Keratinocyte (primary cell): ENCODE measurements around the gene FRY. TPM values are rescaled to one million over a fixed set of nuclear protein-coding genes. Genes with fewer than 3 reads are reported as not detected.

Source experiments
- DNase-seq: peaks from one replicate; pipeline ENCODE4 v3.0.0-alpha.2; 2011; ENCODE audit warnings: low read depth, missing footprints, low spot score
- FAIRE-seq: peaks from 2 replicates; lab custom pipeline; 2011; peaks lifted over from hg19 to GRCh38; lab: Jason Lieb, UNC
- H2AFZ ChIP-seq: 2 replicates; pipeline ENCODE4 v1.6.0; 2012; ENCODE audit warnings: low read length, control low read depth, inconsistent platforms; ENCODE audit not compliant: control insufficient read depth
- H3K27ac ChIP-seq: 2 replicates; pipeline ENCODE4 v1.5.1; 2011; ENCODE audit warnings: low read length; ENCODE audit not compliant: control insufficient read depth, insufficient read depth
- H3K27me3 ChIP-seq: 3 replicates; pipeline ENCODE4 v1.6.0; 2011; ENCODE audit warnings: low read length; ENCODE audit not compliant: control insufficient read depth, insufficient read depth; ENCODE audit errors: extremely low read depth
- H3K36me3 ChIP-seq, 2 experiments: 2 replicates in 1 of 2; 3 replicates in 1 of 2; pipeline ENCODE4 v1.5.1; 2011; ENCODE audit warnings: low read length in 2 of 2, mild to moderate bottlenecking in 1 of 2; ENCODE audit not compliant: control insufficient read depth in 2 of 2, insufficient read depth in 2 of 2; ENCODE audit errors: extremely low read depth in 1 of 2
- H3K4me1 ChIP-seq: 3 replicates; pipeline ENCODE4 v1.5.1; 2011; ENCODE audit warnings: low read length; ENCODE audit not compliant: control insufficient read depth, insufficient read depth; ENCODE audit errors: extremely low read depth
- H3K4me2 ChIP-seq: 3 replicates; pipeline ENCODE4 v1.6.0; 2011; ENCODE audit warnings: low read depth, low read length; ENCODE audit not compliant: control insufficient read depth, insufficient read depth; ENCODE audit errors: extremely low read depth
- H3K4me3 ChIP-seq, 3 experiments: fragments of 200-600 bp in 1 of 3; sonication (generic) in 1 of 3; 2 replicates in 2 of 3; 3 replicates in 1 of 3; pipeline ENCODE4 v1.5.1; 2011 to 2016; ENCODE audit warnings: low read length in 3 of 3, mild to moderate bottlenecking in 3 of 3, control low read depth in 2 of 3, inconsistent platforms in 1 of 3, low read depth in 1 of 3, mixed read lengths in 1 of 3, mixed run types in 1 of 3, moderate library complexity in 1 of 3; ENCODE audit not compliant: control insufficient read depth in 2 of 3, insufficient read depth in 2 of 3; ENCODE audit errors: extremely low read depth in 1 of 3
- H3K79me2 ChIP-seq: 2 replicates; pipeline ENCODE4 v1.6.0; 2012; ENCODE audit warnings: low read length; ENCODE audit not compliant: control insufficient read depth, insufficient read depth
- H3K9ac ChIP-seq: 3 replicates; pipeline ENCODE4 v1.6.0; 2011; ENCODE audit warnings: low read length; ENCODE audit not compliant: control insufficient read depth, insufficient read depth; ENCODE audit errors: extremely low read depth
- H3K9me1 ChIP-seq: 3 replicates; pipeline ENCODE4 v1.6.0; 2011; ENCODE audit warnings: low read length; ENCODE audit not compliant: control insufficient read depth, insufficient read depth; ENCODE audit errors: extremely low read depth
- H3K9me3 ChIP-seq: 2 replicates; pipeline ENCODE4 v1.5.1; 2012; ENCODE audit warnings: low read depth, low read length; ENCODE audit not compliant: control insufficient read depth
- H4K20me1 ChIP-seq: 3 replicates; pipeline ENCODE4 v1.6.0; 2011; ENCODE audit warnings: low read length; ENCODE audit not compliant: control insufficient read depth, insufficient read depth; ENCODE audit errors: extremely low read depth
- EZH2 ChIP-seq: IDR thresholded peaks from one replicate; pipeline ENCODE4 v1.6.1; 2012; ENCODE audit warnings: inconsistent platforms, mild to moderate bottlenecking, low read length, moderate library complexity
- dilution Hi-C: fragments of 300-500 bp; cut with MboI; formaldehyde crosslinking; loops from one replicate; pipeline ENCODE4 v1.7.0; 2020; ENCODE audit warnings: low sequenced_read_pairs; ENCODE audit not compliant: extremely low pct_ligation_motif_present
- polyA plus RNA-seq, 5 experiments: library from polyadenylated mRNA; depleted of rRNA in 3 of 5; stranded (reverse) in 3 of 5; stranded (forward) in 1 of 5; unstranded in 1 of 5; fragments of >200 nt; gene quantifications; 1 replicate in 1 of 5; 2 replicates in 3 of 5; 3 replicates in 1 of 5; pipeline versions ENCODE4 v1.2.1 to v1.2.3, GENCODE V29; 2011 to 2012; ENCODE audit warnings: missing spikeins in 2 of 5, low read depth in 1 of 5, low replicate concordance in 1 of 5
- TF ChIP-seq, protein P1 (sequence below), 3 experiments: IDR thresholded peaks in 1 of 3; conservative IDR thresholded peaks in 1 of 3; optimal IDR thresholded peaks in 1 of 3; 2 replicates in 2 of 3; 3 replicates in 1 of 3; pipeline versions ENCODE3 to v1.5.1; 2011; ENCODE audit warnings: low read length in 3 of 3, mild to moderate bottlenecking in 3 of 3, moderate library complexity in 2 of 3, control low read depth in 1 of 3, inconsistent platforms in 1 of 3; ENCODE audit not compliant: insufficient read depth in 2 of 3; ENCODE audit errors: extremely low read depth in 1 of 3

FRY gene
- polyA plus RNA-seq, 1 donor (not counting 4 experiments of a cell fraction or from before 2014, with no cell fraction given): 0.80 TPM

DNA sequence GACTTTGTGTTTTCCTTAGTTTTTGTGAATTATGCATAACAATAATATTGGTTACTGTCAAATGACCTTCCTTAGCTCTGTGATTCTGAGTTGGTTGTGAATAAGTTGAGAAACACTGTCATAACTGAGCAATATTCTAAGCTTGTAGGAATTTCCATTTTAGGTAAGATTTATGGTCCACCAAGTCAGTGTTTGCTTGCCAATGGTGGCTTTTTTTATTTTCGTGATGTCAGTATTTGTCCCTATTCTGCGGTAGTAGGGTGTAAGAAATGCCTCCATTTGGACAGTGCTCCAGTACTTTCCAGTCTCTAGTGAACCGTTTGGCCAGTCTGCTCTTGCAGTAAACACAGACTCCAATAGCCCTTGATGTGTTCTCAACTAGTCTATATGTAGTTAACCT, 94.7 kb downstream of the FRY start:
- FAIRE-seq (no peak), DNase-seq (no peak)
- Histone ChIP-seq H3K79me2 (no peaks in the 10 kb centered on the region), H2AFZ (no peak overlapping the region), H3K4me3 (no peak overlapping the region), H3K9me3 (no peaks in the 10 kb centered on the region), H3K9ac (no peak overlapping the region), H3K27ac (no peak overlapping the region), H3K27me3 (no peaks in the 10 kb centered on the region), H3K4me1 (no peaks in the 10 kb centered on the region), H3K36me3 (no peaks in the 10 kb centered on the region), H3K4me2 (no peak overlapping the region), H3K9me1 (no peaks in the 10 kb centered on the region), H4K20me1 (no peaks in the 10 kb centered on the region)
- TF ChIP-seq, protein P1, sequence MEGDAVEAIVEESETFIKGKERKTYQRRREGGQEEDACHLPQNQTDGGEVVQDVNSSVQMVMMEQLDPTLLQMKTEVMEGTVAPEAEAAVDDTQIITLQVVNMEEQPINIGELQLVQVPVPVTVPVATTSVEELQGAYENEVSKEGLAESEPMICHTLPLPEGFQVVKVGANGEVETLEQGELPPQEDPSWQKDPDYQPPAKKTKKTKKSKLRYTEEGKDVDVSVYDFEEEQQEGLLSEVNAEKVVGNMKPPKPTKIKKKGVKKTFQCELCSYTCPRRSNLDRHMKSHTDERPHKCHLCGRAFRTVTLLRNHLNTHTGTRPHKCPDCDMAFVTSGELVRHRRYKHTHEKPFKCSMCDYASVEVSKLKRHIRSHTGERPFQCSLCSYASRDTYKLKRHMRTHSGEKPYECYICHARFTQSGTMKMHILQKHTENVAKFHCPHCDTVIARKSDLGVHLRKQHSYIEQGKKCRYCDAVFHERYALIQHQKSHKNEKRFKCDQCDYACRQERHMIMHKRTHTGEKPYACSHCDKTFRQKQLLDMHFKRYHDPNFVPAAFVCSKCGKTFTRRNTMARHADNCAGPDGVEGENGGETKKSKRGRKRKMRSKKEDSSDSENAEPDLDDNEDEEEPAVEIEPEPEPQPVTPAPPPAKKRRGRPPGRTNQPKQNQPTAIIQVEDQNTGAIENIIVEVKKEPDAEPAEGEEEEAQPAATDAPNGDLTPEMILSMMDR (optimal IDR thresholded peaks at IDR 0.05 in 1 of 3, IDR thresholded peaks at IDR 0.05 in 1 of 3, conservative IDR thresholded peaks at IDR 0.05 in 1 of 3; ENCODE audit: extremely low read depth in 1 of 3, insufficient read depth in 2 of 3, low read length in 3 of 3): no peak
- TF ChIP-seq EZH2: no peak
- dilution Hi-C loops: no loop called here

DNA sequence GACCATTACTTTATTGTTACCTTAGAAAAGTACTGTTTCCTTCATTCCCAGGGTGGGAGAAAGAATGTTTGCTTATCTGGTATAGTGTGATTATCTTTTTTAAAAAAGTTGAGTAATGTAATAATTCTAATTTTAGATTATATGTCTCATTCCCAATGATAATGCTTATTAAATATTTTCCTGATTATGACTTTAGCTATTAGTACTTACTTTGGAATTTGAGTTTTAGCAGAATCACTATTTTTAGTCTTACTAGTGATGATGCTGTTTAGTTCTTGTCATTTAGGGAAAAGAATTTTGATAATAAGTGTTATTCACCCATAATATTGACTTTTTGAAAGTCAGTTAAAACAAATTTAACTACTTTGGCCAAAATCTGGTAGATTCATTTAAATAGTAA, 95.2 kb downstream of the FRY start:
- Histone ChIP-seq H3K4me1 (no peaks in the 10 kb centered on the region), H3K27me3 (no peaks in the 10 kb centered on the region), H3K9ac (no peak overlapping the region), H3K79me2 (no peaks in the 10 kb centered on the region), H3K27ac (no peak overlapping the region), H4K20me1 (no peaks in the 10 kb centered on the region), H3K9me3 (no peaks in the 10 kb centered on the region), H3K4me2 (no peak overlapping the region), H3K9me1 (no peaks in the 10 kb centered on the region), H2AFZ (no peak overlapping the region), H3K4me3 (no peak overlapping the region), H3K36me3 (no peaks in the 10 kb centered on the region)
- FAIRE-seq: no peak
- DNase-seq: no peak
- TF ChIP-seq EZH2: no peak
- TF ChIP-seq, protein P1 (optimal IDR thresholded peaks at IDR 0.05 in 1 of 3, IDR thresholded peaks at IDR 0.05 in 1 of 3, conservative IDR thresholded peaks at IDR 0.05 in 1 of 3; ENCODE audit: extremely low read depth in 1 of 3, insufficient read depth in 2 of 3, low read length in 3 of 3): no peak
- dilution Hi-C loops: no loop called here
